ENCODE results near the gene CTNND2. TPM values are rescaled to one million over a fixed set of nuclear protein-coding genes. Genes with fewer than 3 reads are reported as not detected.
"Not testable (repeated sequence)": the region's sequence is repeated elsewhere in the genome, so short reads cannot be mapped to it uniquely, and the experiment has no call there.

The CTNND2 gene
- polyA plus RNA-seq, 1 donor, result 0.75 TPM

GRCh38 chr5:11104210-11104609 lies 800.0 kb downstream of the CTNND2 start:
- no peak for DNase-seq (ENCODE audit: low read depth)

- DNase-seq (ENCODE audit: low read depth), result no peak
These were observed 820.1 kb downstream of the CTNND2 start for GRCh38 chr5:11084111-11084510.

DNA sequence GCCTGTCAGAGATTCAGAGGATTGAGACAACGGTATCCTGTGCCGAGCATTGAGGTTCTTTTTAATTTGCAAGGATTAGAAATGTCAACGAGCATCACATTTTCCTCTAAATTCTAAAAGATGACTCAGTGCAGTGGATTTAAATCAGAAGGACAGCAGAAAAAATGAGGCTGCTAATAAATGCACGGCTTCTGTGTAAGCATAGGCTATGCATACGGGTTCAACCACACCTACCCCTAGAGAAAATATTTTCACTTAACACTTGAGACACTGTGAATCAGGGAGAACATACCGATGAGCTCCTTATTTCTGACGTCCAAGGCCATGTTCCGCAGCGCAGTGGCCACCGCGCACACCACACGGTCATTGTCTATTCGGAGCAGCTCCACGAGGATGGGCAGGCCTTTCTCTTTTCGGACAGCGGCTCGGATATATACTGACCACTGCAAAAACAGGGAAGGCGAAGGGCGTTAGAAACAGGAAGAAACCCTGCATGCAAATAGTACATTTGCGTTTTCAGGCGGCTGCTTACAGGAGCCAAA lies 821.8 kb downstream of the CTNND2 start:
- DNase-seq (ENCODE audit: low read depth), result no peak

GRCh38 chr5:11076945-11077613 lies 827.2 kb downstream of the CTNND2 start:
- no peak for DNase-seq (ENCODE audit: low read depth)

DNA sequence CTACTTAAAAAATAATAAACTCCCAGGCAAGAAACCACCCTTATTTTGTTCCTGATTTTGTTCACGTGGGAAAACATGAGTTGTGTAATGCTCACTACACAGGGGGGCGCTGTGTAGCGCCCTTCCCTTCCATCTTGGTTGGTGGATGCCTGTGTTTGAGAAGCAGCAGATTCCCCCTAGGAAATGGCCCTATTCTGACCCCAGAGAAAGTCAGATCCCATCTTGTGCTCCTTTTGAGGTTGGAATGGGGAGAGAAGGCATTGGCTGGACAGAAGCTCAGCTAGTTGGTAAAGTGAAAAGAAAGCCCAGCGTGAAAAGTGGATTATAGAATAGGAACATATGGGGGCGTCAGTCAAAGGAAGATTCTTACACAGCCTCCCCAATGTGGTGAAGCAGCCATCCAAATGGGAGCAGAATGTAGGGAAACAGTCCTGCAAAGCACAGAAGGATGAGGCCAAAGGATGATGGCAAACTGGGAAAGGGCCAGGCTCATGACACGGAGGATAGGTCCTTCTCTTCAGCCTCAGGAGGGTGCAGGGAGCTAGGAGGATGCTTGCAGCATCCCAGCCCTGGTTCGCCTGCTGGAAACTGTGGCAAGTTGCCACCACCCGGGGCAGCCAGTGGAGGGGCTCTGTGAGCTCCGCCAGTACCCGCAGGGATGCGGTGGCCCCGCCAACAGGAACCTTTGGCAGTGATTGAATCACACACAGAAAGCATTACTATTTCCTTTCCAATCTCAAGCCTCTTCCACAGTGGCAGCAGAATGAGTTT lies 829.0 kb downstream of the CTNND2 start:
- no peak for DNase-seq (ENCODE audit: low read depth)

DNA sequence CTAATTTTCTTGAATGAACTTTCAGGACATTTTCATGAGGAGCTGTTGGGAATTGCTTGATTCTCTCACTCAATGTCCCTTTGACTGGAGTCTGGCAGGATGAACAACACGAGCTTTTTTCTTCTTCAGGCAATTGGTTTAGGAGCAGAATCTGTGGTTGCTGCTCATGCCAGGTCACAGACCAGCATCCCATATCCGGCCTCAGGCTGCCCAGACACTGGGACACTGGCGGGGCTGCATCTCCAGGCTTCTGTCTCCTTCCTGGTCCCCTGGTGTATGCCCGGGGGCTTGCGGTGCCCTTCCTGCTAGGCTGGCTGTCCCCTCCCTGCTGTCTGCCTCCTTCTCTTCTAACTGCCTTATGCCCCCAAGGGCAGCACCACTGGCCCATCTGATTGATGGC lies 831.7 kb downstream of the CTNND2 start:
- no peak for DNase-seq (ENCODE audit: low read depth)

- DNase-seq (ENCODE audit: low read depth), result no peak
These were observed 832.2 kb downstream of the CTNND2 start for GRCh38 chr5:11072076-11072475.

- DNase-seq (ENCODE audit: low read depth), result no peak
These were observed 835.2 kb downstream of the CTNND2 start for GRCh38 chr5:11069041-11069440.

GRCh38 chr5:11065723-11066122 lies 838.5 kb downstream of the CTNND2 start:
- not testable (repeated sequence) for DNase-seq (ENCODE audit: low read depth)

DNA sequence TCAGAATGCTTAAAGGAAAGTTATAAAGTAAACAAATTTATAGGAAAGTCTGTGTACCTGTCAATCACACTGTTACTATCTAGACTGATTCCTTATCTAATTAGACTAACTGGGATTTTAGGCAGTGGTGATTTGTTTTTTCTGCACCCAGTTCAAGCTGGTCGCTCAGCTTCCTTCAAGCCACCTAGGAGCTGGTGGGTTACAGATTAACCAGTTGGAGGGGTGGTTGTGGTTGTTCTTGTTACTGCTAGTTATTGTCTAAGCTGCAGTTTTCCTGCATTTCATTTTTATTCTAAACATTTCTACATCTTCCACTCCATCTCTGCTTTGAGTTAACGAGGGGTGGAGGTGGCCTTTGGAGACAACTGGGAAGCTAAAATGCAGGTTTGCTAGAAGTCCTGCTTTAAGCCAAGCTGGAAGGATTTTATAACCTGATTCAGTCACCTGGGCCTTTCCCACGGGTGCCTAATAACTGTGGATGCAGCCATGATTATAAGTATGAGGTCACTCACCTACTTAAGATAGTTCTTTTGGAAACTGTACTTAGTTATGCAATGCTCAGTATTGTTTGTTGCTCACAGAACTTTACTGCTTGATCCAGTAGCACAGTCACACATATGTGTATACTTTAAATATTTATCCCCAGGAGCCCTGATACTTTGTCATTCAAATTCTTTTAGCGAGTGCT lies 839.3 kb downstream of the CTNND2 start:
- no peak for DNase-seq (ENCODE audit: low read depth)

GRCh38 chr5:11062397-11062796 lies 841.8 kb downstream of the CTNND2 start:
- DNase-seq (ENCODE audit: low read depth), result no peak

DNA sequence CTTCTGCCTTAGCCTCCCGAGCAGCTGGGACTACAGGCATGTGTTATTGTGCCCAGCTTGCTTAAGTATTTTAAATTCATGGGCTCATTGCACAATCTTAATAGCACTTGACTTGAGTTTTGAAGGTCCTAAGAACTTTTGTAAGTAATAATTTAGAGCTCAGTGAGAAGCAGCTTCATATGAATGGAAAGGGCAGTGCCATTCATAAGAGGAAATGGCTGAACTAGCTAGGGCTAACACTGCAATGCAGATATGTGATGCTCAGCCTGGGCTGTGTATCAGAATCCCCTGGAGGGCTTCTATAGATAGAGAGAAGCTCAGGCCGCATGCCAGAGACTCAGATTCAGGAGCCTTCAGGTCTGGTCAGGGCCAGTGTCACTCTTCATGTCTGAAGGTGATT lies 847.7 kb downstream of the CTNND2 start:
- no peak for DNase-seq (ENCODE audit: low read depth)

GRCh38 chr5:11054014-11054413 lies 850.2 kb downstream of the CTNND2 start:
- DNase-seq (ENCODE audit: low read depth), result no peak

DNA sequence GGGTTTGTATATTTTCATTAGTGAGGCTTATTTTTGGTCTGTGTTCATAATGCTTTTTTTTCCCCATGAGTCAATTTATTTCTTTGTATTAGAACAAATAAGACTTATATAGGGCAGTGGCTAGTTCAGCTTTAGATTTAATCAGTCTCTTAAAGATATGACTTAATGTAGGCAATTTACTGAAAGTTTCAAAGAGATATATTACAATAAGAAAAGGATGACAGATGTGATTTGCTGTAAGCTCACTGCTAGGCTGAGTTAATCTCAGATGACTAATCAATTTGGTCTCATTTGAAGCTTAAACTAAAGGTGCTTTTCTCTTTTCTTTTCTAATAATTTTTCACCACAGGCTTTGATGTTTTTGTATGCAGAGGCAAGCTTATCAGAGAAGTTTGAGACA lies 851.4 kb downstream of the CTNND2 start:
- DNase-seq (ENCODE audit: low read depth), result no peak

DNA sequence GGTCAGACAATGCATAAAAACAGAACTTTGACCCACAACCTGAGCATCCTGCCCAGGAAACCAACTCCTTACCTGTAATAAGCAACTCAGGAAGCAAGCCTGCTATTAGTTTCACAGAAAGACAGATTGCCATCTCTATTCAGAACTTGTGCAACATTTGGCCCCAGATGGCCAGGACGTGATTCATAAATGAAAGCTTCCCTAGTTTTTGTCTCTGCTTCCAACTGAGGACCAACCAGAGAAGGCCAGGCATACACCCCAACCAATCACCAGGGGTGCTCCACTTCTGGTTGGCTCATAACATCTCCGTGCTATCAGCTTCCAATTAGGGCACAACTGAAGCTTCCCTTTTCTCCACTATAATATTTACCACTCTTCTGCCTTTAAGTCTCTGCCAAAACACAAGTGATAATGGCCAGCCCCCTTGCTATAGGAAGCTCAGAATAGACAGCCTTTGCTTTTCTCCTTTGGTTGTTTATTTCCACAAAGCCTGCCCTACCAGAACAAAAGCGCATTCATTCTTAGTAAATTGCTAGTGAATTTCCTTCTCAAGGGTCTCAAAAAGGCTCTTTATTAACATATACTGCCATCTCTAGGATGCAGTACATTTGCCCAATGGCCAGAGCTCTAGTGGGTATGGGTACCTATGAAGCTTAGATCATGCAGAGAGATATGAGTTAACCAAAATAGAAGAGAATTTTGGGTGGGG lies 853.5 kb downstream of the CTNND2 start:
- no peak for DNase-seq (ENCODE audit: low read depth)

- DNase-seq (ENCODE audit: low read depth), result no peak
These were observed 855.5 kb downstream of the CTNND2 start for GRCh38 chr5:11048760-11049159.

DNA sequence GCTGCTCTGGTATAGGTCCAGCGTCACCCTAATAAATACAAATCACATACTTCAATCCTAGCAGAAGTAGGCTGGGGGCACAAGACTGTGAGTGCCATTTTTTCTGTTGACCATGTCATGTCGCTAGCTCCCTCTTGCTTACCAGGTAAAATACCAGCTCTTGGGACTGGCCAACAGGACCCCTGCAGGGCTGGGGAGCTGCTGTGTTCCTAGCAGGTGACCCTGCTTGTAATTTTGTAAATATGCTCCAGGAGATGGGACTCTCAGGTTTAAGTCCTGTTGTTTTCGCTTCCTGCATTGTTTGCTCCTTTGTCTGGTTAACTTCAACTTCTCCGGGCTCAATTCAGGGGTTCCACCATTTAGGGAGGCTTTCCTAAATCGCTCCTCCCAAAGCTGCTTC lies 856.6 kb downstream of the CTNND2 start:
- no peak for DNase-seq (ENCODE audit: low read depth)

- no peak for DNase-seq (ENCODE audit: low read depth)
These were observed 857.2 kb downstream of the CTNND2 start for GRCh38 chr5:11047030-11047429.

- DNase-seq (ENCODE audit: low read depth), result no peak
These were observed 858.1 kb downstream of the CTNND2 start for GRCh38 chr5:11046160-11046559.

DNA sequence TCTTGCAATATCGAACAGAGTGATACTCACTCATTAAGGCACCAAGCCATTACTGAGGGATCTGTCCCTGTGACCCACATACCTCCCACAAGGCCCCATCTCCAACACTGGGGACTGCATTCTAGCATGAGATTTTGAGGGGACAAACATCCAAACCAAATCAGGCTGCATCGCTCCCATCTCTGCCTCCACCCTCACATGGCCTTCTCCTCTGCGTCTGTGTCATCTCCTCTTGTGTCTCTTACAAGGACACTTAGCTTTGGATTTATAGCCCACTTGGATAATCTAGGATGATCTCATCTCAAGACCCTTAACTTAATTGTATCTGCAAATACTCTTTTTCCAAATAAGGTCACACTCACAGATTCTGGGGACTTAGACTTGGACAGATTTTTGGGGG lies 858.8 kb downstream of the CTNND2 start:
- no peak for DNase-seq (ENCODE audit: low read depth)

DNA sequence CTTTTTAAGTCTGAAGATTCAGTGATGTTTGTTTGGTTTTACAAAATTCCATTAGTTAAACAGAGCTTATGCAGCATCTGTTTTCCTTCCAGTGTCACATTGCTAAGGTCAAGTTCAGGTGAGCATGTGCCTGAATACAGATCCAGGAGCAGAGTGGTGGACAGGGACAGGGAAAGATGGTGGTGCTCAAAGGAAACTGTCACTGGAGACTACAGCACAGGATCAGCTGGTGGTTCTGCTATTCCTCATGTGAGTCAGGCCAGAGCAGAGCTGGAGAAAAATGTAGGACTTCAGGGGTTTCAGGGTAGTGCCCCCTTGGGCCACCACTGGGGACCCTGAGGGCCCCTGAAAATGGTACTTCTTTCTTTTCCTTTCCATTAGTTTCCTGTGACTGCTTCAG lies 859.7 kb downstream of the CTNND2 start:
- DNase-seq (ENCODE audit: low read depth), result no peak

GRCh38 chr5:11043881-11044280 lies 860.4 kb downstream of the CTNND2 start:
- no peak for DNase-seq (ENCODE audit: low read depth)
